Measurements from ENCODE around the gene CC2D2B. TPM values are rescaled to one million over a fixed set of nuclear protein-coding genes. Genes with fewer than 3 reads are reported as not detected.

The CC2D2B gene
- total and polyA plus RNA-seq, 2 of the 13 experiments (the other 11 are each of a cell fraction or from before 2014, with no cell fraction given): 0.20 TPM; not detected in 1

DNA sequence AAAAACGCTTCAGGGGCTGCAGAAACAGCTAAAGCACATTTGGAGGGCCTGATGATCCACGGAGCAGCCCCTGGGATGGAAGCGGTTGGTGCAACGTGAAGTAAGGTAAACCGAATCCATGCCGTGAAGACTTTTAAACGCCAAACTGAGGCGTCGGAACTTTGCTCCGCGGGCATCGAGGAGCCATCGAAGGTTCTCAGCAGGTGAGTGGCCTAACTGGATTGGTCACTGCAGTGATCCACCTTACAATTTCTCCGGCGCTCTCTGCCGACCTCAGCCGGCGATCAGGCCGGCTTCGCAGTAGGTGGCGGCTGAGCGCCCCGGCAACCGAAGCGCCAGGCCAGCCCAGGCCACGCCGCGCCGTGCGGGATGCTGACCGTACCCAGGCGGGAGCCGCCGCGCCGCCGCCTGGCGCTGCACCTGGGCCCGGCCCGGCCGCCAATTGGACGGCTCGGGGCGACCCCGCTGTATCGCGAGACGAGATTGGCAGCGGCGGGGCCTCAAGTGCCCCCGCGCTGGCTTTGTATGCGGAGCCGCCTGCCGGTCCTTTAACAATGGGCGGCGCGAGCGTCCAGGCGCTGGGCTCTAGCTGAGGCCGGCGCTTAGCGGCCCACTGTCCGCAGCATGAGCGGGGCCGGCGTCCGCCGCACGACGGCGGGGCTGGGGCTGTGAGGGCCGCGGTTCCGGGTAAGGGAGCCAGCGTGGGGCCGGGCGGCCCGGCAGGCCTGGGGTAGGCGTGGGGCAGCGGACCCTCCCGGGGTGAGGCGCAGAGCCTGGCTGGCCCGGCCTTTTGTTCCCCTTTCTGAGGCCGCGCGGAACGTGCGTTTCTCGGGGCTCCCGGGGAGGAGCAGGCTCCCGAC is 135.5 kb downstream of the CC2D2B start, which contains the start of gene CCNJ (continued):
- TF ChIP-seq, protein P1, sequence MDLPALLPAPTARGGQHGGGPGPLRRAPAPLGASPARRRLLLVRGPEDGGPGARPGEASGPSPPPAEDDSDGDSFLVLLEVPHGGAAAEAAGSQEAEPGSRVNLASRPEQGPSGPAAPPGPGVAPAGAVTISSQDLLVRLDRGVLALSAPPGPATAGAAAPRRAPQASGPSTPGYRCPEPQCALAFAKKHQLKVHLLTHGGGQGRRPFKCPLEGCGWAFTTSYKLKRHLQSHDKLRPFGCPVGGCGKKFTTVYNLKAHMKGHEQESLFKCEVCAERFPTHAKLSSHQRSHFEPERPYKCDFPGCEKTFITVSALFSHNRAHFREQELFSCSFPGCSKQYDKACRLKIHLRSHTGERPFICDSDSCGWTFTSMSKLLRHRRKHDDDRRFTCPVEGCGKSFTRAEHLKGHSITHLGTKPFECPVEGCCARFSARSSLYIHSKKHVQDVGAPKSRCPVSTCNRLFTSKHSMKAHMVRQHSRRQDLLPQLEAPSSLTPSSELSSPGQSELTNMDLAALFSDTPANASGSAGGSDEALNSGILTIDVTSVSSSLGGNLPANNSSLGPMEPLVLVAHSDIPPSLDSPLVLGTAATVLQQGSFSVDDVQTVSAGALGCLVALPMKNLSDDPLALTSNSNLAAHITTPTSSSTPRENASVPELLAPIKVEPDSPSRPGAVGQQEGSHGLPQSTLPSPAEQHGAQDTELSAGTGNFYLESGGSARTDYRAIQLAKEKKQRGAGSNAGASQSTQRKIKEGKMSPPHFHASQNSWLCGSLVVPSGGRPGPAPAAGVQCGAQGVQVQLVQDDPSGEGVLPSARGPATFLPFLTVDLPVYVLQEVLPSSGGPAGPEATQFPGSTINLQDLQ (CRISPR knock-in tag; IDR thresholded peaks at IDR 0.05): 0 out of 2 replicates have a peak, but pooled peaks have one; percentile 37
- TF ChIP-seq ZNF558 (CRISPR knock-in tag; IDR thresholded peaks at IDR 0.05; ENCODE audit: borderline replicate concordance): peak; percentile 93; the same call in 1 of the 2 replicates
- no peak for TF ChIP-seq CREB1 (IDR thresholded peaks at IDR 0.05)
- TF ChIP-seq CREB1 (CRISPR knock-in tag; IDR thresholded peaks at IDR 0.05): no peak
- TF ChIP-seq REXO4 (CRISPR knock-in tag; IDR thresholded peaks at IDR 0.05; ENCODE audit: borderline replicate concordance): no peak; the same call in 1 of the 2 replicates
- TF ChIP-seq, protein P2, sequence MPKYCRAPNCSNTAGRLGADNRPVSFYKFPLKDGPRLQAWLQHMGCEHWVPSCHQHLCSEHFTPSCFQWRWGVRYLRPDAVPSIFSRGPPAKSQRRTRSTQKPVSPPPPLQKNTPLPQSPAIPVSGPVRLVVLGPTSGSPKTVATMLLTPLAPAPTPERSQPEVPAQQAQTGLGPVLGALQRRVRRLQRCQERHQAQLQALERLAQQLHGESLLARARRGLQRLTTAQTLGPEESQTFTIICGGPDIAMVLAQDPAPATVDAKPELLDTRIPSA (CRISPR knock-in tag; IDR thresholded peaks at IDR 0.05; ENCODE audit: borderline replicate concordance): no peak; the same call in 1 of the 2 replicates
- no peak for TF ChIP-seq ZNF567 (CRISPR knock-in tag; IDR thresholded peaks at IDR 0.05; ENCODE audit: borderline replicate concordance)
- no peak for TF ChIP-seq ZKSCAN1 (IDR thresholded peaks at IDR 0.05; ENCODE audit: low read length)
- TF ChIP-seq ELF4 (CRISPR knock-in tag; IDR thresholded peaks at IDR 0.05; ENCODE audit: borderline replicate concordance): no peak
- TF ChIP-seq GABPB1 (CRISPR knock-in tag; IDR thresholded peaks at IDR 0.05): peak; percentile 71; the same call in 1 of the 2 replicates
- TF ChIP-seq, protein P3, sequence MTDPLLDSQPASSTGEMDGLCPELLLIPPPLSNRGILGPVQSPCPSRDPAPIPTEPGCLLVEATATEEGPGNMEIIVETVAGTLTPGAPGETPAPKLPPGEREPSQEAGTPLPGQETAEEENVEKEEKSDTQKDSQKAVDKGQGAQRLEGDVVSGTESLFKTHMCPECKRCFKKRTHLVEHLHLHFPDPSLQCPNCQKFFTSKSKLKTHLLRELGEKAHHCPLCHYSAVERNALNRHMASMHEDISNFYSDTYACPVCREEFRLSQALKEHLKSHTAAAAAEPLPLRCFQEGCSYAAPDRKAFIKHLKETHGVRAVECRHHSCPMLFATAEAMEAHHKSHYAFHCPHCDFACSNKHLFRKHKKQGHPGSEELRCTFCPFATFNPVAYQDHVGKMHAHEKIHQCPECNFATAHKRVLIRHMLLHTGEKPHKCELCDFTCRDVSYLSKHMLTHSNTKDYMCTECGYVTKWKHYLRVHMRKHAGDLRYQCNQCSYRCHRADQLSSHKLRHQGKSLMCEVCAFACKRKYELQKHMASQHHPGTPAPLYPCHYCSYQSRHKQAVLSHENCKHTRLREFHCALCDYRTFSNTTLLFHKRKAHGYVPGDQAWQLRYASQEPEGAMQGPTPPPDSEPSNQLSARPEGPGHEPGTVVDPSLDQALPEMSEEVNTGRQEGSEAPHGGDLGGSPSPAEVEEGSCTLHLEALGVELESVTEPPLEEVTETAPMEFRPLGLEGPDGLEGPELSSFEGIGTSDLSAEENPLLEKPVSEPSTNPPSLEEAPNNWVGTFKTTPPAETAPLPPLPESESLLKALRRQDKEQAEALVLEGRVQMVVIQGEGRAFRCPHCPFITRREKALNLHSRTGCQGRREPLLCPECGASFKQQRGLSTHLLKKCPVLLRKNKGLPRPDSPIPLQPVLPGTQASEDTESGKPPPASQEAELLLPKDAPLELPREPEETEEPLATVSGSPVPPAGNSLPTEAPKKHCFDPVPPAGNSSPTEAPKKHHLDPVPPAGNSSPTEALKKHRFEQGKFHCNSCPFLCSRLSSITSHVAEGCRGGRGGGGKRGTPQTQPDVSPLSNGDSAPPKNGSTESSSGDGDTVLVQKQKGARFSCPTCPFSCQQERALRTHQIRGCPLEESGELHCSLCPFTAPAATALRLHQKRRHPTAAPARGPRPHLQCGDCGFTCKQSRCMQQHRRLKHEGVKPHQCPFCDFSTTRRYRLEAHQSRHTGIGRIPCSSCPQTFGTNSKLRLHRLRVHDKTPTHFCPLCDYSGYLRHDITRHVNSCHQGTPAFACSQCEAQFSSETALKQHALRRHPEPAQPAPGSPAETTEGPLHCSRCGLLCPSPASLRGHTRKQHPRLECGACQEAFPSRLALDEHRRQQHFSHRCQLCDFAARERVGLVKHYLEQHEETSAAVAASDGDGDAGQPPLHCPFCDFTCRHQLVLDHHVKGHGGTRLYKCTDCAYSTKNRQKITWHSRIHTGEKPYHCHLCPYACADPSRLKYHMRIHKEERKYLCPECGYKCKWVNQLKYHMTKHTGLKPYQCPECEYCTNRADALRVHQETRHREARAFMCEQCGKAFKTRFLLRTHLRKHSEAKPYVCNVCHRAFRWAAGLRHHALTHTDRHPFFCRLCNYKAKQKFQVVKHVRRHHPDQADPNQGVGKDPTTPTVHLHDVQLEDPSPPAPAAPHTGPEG (CRISPR knock-in tag; IDR thresholded peaks at IDR 0.05): peak; percentile 71
- TF ChIP-seq U2AF2 (IDR thresholded peaks at IDR 0.05; ENCODE audit: low read depth, low read length): no peak
- no peak for TF ChIP-seq NCOR1 (IDR thresholded peaks at IDR 0.05; ENCODE audit: borderline replicate concordance, low read length)
- peak; percentile 78; the same call in 1 of the 2 replicates for TF ChIP-seq ZNF670 (CRISPR knock-in tag; IDR thresholded peaks at IDR 0.05; ENCODE audit: borderline replicate concordance)
- TF ChIP-seq, protein P4, sequence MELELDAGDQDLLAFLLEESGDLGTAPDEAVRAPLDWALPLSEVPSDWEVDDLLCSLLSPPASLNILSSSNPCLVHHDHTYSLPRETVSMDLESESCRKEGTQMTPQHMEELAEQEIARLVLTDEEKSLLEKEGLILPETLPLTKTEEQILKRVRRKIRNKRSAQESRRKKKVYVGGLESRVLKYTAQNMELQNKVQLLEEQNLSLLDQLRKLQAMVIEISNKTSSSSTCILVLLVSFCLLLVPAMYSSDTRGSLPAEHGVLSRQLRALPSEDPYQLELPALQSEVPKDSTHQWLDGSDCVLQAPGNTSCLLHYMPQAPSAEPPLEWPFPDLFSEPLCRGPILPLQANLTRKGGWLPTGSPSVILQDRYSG (CRISPR knock-in tag; IDR thresholded peaks at IDR 0.05): peak; percentile 91
- TF ChIP-seq HOXD1 (CRISPR knock-in tag; IDR thresholded peaks at IDR 0.05): peak; percentile 54; the same call in 1 of the 2 replicates
